ENCODE measurements around the gene SLC16A11. TPM values are rescaled to one million over a fixed set of nuclear protein-coding genes. Genes with fewer than 3 reads are reported as not detected.

The SLC16A11 gene
- total RNA-seq, 1 experiment from 2014 or later = not detected

GRCh38 chr17:7039832-7040231, 4.1 kb downstream of the SLC16A11 start:
- no peak for TF ChIP-seq CTCF (IDR thresholded peaks at IDR 0.05; ENCODE audit: unreplicated experiment)
- CTCF ChIA-PET = no interaction called here
- Mint-ChIP-seq H3K36me3 (ENCODE audit: insufficient read depth, unreplicated experiment) (peaks cover 40% of the 10 kb centered on the region), H3K9me3 (ENCODE audit: low read depth, unreplicated experiment) (no peaks in the 10 kb centered on the region), H3K27me3 (ENCODE audit: unreplicated experiment) (no peaks in the 10 kb centered on the region), H3K4me1 (ENCODE audit: low read depth, unreplicated experiment) (peaks cover 9% of the 10 kb centered on the region), H3K27ac (ENCODE audit: unreplicated experiment) (no peak overlapping the region), H3K4me3 (ENCODE audit: low read depth, unreplicated experiment) (no peak overlapping the region)
- BruUV-seq (replicated peaks) = no TSS peak
- DNase-seq = no peak
- intact Hi-C loops (cut with micrococcal nuclease; ENCODE audit: unreplicated experiment) = no loop called here

GRCh38 chr17:7038025-7038862, 5.6 kb downstream of the SLC16A11 start:
- CTCF ChIA-PET = no interaction called here
- TF ChIP-seq CTCF (IDR thresholded peaks at IDR 0.05; ENCODE audit: unreplicated experiment) = no peak
- no TSS peak for BruUV-seq (replicated peaks)
- H3K4me1 Mint-ChIP-seq (ENCODE audit: low read depth, unreplicated experiment) = peaks cover 9% of the 10 kb centered on the region
- no peak for DNase-seq
- no peaks in the 10 kb centered on the region for H3K9me3 Mint-ChIP-seq (ENCODE audit: low read depth, unreplicated experiment)
- peaks cover 38% of the 10 kb centered on the region for H3K36me3 Mint-ChIP-seq (ENCODE audit: insufficient read depth, unreplicated experiment)
- no peak overlapping the region for H3K27ac Mint-ChIP-seq (ENCODE audit: unreplicated experiment)
- H3K27me3 Mint-ChIP-seq (ENCODE audit: unreplicated experiment) = no peaks in the 10 kb centered on the region
- peak overlapping the region; percentile 38 for H3K4me3 Mint-ChIP-seq (ENCODE audit: low read depth, unreplicated experiment)
- intact Hi-C loops (cut with micrococcal nuclease; ENCODE audit: unreplicated experiment) = no loop called here

- Mint-ChIP-seq H3K9me3 (ENCODE audit: low read depth, unreplicated experiment) (no peaks in the 10 kb centered on the region), H3K36me3 (ENCODE audit: insufficient read depth, unreplicated experiment) (peaks cover 19% of the 10 kb centered on the region), H3K27me3 (ENCODE audit: unreplicated experiment) (no peaks in the 10 kb centered on the region), H3K4me3 (ENCODE audit: low read depth, unreplicated experiment) (peak within 1 kb of the TSS; percentile 94), H3K4me1 (ENCODE audit: low read depth, unreplicated experiment) (peaks cover 9% of the 10 kb centered on the region), H3K27ac (ENCODE audit: unreplicated experiment) (peak within 1 kb of the TSS; percentile 71)
- CTCF ChIA-PET = interaction anchor here (0.6 to 1.6 kb wide), 6 partner anchors 10 to 129 kb away, joined by 3 to 11 read pairs (median 4); no protein-coding TSS in a partner anchor
- BruUV-seq (replicated peaks) = no TSS peak
- TF ChIP-seq CTCF (IDR thresholded peaks at IDR 0.05; ENCODE audit: unreplicated experiment) = no peak
- DNase-seq = peak; percentile 92
- intact Hi-C loops (cut with micrococcal nuclease; ENCODE audit: unreplicated experiment) = no loop called here
Measured at GRCh38 chr17:7035591-7036368, 8.1 kb downstream of the SLC16A11 start, which contains the start of gene SLC16A13. TSS of gene SLC16A13 (plus strand) at chr17:7036015. CDS start at chr17:7036383, 368 bp downstream.

- no peaks in the 10 kb centered on the region for H3K27me3 Mint-ChIP-seq (ENCODE audit: unreplicated experiment)
- CTCF ChIA-PET = interaction anchor here (0.8 to 1.6 kb wide), 5 partner anchors 11 to 130 kb away, joined by 3 to 11 read pairs (median 4); no protein-coding TSS in a partner anchor
- peak overlapping the region; percentile 94 for H3K4me3 Mint-ChIP-seq (ENCODE audit: low read depth, unreplicated experiment)
- H3K36me3 Mint-ChIP-seq (ENCODE audit: insufficient read depth, unreplicated experiment) = peaks cover 19% of the 10 kb centered on the region
- TSS peak; percentile 94 for BruUV-seq (replicated peaks)
- peaks cover 9% of the 10 kb centered on the region for H3K4me1 Mint-ChIP-seq (ENCODE audit: low read depth, unreplicated experiment)
- H3K9me3 Mint-ChIP-seq (ENCODE audit: low read depth, unreplicated experiment) = no peaks in the 10 kb centered on the region
- intact Hi-C loops (cut with micrococcal nuclease; ENCODE audit: unreplicated experiment) = no loop called here
- no peak for DNase-seq
- TF ChIP-seq CTCF (IDR thresholded peaks at IDR 0.05; ENCODE audit: unreplicated experiment) = no peak
- peak overlapping the region; percentile 71 for H3K27ac Mint-ChIP-seq (ENCODE audit: unreplicated experiment)
Measured at GRCh38 chr17:7034955-7035590, 8.8 kb downstream of the SLC16A11 start.

Data from Calu3 (cell line).